ENCODE measurements around the gene MSH5. TPM values are rescaled to one million over a fixed set of nuclear protein-coding genes. Genes with fewer than 3 reads are reported as not detected.

MSH5 gene
- total RNA-seq, 1 experiment from 2014 or later = 19.8 TPM

DNA sequence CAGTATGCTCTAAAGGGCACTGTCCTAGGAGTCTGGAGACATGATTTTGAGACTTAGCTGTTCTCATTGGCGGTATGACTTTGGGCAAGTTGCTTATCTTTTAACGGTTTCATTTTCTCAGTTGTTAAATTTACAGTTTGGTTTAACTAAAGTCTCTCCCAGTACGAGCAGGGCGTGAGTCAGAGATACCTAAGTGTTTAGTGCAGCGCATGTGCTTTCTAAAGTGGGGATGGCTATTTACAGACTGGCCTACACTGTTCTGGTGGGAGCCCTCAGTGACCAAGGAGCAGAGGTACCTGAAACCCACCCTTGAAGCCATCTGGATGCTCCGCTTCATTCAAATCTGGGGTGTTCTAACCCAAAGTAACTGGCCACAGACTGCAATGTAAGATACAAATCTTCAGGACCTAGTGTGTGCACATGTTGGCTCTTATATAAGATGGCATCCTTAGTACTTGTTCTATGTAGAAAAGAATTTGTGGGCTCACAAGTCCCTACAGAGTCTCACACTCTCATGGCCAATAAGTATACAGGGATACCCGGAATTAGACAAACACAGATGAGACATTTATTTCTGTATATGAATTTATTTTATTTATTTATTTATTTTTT, 10.7 kb downstream of the MSH5 start:
- no peak for DNase-seq (ENCODE audit: extremely low read depth, low read depth)

DNA sequence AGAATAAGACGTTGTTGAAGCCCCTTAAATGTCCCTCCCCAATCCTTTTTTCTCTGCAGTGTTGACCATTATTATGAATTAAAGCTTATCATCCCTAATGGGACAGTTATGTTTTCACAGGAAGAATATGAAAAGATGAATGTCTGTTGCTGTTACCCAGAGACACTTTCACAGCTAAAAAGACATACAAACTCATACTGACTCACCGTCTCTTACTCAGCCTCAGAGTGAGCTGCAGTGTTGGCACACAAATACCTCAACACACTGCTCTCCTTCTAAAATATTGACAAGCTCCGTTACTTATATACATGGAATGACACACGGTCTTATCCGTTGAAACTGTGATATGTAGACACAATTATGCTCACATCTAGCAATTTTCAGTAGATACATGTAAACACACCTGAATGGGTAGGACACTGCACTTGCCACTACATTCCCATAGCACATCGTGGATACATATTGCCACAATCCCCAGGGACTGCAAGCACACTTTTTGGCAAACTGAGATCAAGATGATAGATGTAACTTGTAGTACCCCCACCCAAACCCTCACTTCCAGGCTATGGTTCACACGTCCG, 13.0 kb downstream of the MSH5 start:
- DNase-seq (ENCODE audit: extremely low read depth, low read depth) = no peak

DNA sequence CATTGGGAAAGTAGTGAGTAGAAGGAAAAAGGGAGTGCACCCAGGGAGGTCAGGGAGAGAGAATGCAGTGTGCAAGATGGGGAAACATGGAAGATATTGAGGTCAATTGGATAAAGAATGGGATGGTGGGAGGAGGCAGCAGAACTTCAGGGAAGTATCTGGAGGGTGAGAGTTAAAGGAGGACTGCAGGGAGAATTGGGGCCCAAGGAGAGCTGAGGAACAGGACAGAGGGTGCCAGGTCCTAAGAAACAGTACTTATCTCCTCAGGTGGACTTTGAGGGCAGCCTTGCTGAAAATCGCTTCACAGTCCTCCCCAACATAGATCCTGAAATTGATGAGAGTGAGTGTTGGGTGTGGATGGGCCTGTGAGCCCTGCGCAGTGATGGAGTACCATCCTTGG, 18.5 kb downstream of the MSH5 start:
- DNase-seq (ENCODE audit: extremely low read depth, low read depth) = no peak

DNA sequence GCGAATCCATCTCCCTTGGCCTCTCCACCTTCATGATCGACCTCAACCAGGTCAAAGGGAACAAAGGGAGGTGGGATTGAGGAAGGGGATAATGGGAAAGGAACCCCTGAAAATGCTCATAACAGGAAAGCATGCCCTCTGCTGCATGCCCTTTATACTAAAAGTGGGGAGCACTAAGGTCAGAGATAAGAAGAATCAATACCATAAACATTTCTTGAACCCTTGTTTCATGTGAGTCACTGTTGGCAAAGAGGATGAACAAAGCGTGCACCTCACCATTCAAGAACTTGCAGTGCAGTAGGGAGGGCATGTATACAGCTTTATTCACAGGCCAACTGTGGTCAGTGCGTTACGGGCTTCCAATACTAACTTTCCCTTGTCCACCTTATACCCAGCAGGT, 21.0 kb downstream of the MSH5 start:
- DNase-seq (ENCODE audit: extremely low read depth, low read depth) = no peak

DNA sequence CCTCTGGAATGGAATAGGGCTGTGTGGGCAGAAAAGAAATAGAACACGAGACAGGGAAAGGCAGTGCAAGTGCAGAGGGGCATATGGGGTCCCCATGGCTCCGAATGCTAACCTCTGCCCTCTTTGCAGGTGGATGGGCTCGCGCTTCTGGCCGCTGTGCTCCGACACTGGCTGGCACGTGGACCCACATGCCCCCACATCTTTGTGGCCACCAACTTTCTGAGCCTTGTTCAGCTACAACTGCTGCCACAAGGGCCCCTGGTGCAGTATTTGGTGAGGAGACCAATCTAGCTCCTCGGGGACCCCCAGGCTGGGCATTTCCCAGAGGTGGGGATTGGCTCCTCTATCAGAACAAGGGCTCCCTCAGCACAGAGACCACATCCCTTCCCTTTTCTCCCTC, 21.5 kb downstream of the MSH5 start:
- no peak for DNase-seq (ENCODE audit: extremely low read depth, low read depth)

- no peak for DNase-seq (ENCODE audit: extremely low read depth, low read depth)
These were observed 22.6 kb downstream of the MSH5 start, which contains the start of gene SAPCD1 for GRCh38 chr6:31762356-31762755. Gene SAPCD1 (plus strand): TSS chr6:31762656. CDS start chr6:31763055, 399 bp downstream.

GRCh38 chr6:31762878-31763618, 23.2 kb downstream of the MSH5 start:
- DNase-seq (ENCODE audit: extremely low read depth, low read depth) = no peak

GRCh38 chr6:31763619-31763940, 23.8 kb downstream of the MSH5 start:
- DNase-seq (ENCODE audit: extremely low read depth, low read depth) = no peak

DNA sequence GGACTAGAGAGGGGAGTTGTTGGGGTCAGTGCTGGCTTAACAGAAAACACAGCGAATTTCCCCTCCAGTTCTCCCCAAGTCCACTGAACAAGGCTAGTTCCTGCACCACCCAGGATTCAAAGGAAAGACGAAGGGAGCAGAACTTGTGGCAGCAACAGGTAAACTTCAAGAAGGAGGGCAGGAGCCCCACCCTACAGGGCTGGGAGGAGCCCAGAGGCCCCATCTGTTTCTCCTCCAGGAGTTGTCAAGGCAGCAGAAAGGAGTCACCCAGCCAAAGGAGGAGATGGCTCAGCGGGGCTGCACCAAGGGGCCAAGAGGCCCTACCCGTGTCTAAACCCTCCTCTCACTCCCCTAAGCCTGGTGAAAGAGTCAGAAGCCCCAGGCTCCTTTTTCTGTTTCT, 24.4 kb downstream of the MSH5 start:
- DNase-seq (ENCODE audit: extremely low read depth, low read depth) = no peak

DNA sequence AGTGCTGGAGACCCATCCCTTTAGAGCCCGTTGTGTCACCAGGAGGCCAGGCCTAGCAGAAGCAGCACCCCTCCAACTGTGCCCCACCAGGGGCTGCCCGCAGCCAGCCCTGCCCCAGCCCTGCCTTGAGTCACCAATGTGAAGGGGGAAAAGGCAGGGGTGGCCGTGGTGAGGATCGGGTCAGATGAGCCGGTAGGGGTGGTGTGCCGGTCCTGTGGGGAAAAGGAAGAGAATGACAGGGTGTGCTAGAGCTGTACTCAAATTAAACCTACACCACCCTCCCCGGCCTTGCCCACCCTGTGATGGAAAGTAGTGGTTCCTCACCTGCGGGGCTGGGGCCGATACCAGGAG, 25.7 kb downstream of the MSH5 start:
- no peak for DNase-seq (ENCODE audit: extremely low read depth, low read depth)

DNA sequence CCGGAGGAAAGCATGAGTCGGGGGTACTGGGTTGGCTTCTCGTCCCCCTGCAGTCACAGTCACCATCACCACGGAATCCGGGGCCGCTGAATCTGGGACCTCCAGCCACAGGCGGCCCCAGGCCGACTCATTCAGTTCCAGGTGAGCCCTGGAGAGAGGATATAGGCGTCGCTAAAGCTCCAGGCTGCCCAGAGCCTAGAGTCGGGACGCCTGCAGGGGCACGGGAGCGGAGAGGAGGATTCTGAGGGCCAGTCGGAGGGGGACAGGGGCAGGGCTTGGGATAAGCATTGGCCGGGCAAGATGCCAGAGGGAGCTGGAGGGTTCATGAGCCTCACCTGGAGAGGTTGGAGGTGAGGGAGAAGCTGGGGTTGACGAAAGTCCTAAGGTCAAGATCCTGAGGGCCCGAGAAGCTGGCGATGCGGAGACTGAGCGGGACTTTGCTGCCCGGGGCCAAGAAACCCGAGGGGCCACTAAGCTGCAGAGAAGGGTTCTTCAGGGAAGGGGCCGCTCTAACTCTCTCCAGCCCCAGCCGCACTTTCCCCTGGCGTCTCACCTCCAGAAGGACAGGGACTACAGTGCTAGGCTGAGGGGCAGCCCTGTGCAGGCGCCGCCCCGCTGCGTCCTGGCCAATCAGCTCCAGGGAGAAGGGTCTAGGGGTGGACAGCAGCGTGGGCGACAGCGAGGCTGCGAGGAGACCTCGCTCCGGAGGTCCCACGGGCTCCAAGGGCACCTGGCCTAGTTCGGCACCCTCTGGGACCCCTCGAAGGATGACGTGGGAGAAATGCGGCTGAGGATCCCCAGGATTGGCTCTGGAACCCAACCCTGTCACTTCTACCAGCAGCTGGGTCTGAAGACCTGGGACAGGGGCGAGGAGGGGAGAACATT, 26.3 kb downstream of the MSH5 start:
- DNase-seq (ENCODE audit: extremely low read depth, low read depth) = no peak

- DNase-seq (ENCODE audit: extremely low read depth, low read depth) = no peak
These were observed 27.4 kb downstream of the MSH5 start for GRCh38 chr6:31767096-31767645.

GRCh38 chr6:31768363-31769257, 28.8 kb downstream of the MSH5 start:
- no peak for DNase-seq (ENCODE audit: extremely low read depth, low read depth)

- DNase-seq (ENCODE audit: extremely low read depth, low read depth) = peak; percentile 51
These were observed 30.0 kb downstream of the MSH5 start for GRCh38 chr6:31769684-31770371.

- DNase-seq (ENCODE audit: extremely low read depth, low read depth) = no peak
These were observed 31.1 kb downstream of the MSH5 start for GRCh38 chr6:31770860-31771259.

DNA sequence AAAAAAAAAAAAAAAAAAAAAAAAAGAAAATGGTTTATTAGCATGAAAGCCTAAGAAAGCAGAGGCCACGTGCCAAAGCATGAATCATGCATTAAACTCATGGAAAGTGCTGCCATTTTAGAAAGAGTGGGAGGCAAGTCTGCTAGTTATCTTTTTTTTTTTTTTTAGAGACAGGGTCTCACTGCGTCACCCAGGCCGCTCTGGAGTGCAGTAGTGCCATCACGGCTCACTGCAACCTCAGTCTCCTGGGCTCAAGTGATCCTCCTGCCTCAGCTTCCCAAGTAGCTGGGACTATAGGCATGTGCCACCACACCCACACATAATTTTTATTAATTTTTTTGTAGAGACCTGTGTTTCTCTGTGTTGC, 32.2 kb downstream of the MSH5 start:
- no peak for DNase-seq (ENCODE audit: extremely low read depth, low read depth)

GRCh38 chr6:31775184-31775583, 35.4 kb downstream of the MSH5 start:
- DNase-seq (ENCODE audit: extremely low read depth, low read depth) = no peak

GRCh38 chr6:31775633-31776484, 36.1 kb downstream of the MSH5 start:
- DNase-seq (ENCODE audit: extremely low read depth, low read depth) = no peak
